K562 (cell line): ENCODE data around the gene FAM174C. TPM values are rescaled to one million over a fixed set of nuclear protein-coding genes. Genes with fewer than 3 reads are reported as not detected.

Source experiments
- ARID2 ChIP-seq: fragments of 450-650 bp; IDR thresholded peaks from 2 replicates; pipeline ENCODE4 v1.6.1; 2017; ENCODE audit warnings: antibody characterized with exemption, mild to moderate bottlenecking
- BCL6 ChIP-seq: fragments of 250-450 bp; sonication (Bioruptor Pico); IDR thresholded peaks from 2 replicates; pipeline ENCODE4 v1.4.0; 2020
- DMBX1 ChIP-seq: fragments of 250-450 bp; sonication (Bioruptor Pico); IDR thresholded peaks from 2 replicates; pipeline ENCODE4 v1.8.0; 2022; ENCODE audit warnings: inconsistent platforms, mild to moderate bottlenecking, moderate library complexity, borderline replicate concordance
- MTF1 ChIP-seq: fragments of 250-450 bp; sonication (Bioruptor Pico); IDR thresholded peaks from 2 replicates; pipeline ENCODE4 v1.9.0; 2021; ENCODE audit warnings: moderate library complexity, mild to moderate bottlenecking, inconsistent platforms, borderline replicate concordance
- NBN ChIP-seq: fragments of 450-650 bp; IDR thresholded peaks from 2 replicates; pipeline ENCODE4 v1.6.1; 2016; ENCODE audit warnings: low read depth, mild to moderate bottlenecking
- PHTF2 ChIP-seq: fragments of 250-450 bp; sonication (Bioruptor Pico); IDR thresholded peaks from 2 replicates; pipeline ENCODE4 v1.5.0; 2021; ENCODE audit warnings: mild to moderate bottlenecking
- POLR2A ChIP-seq: fragments of 450-650 bp; conservative IDR thresholded peaks from 2 replicates; pipeline ENCODE4 v1.6.1; 2016
- PURB ChIP-seq: sonication (generic); formaldehyde crosslinking; IDR thresholded peaks from 2 replicates; pipeline ENCODE4 v1.9.0; 2021; ENCODE audit warnings: low read depth, mild to moderate bottlenecking, missing genetic modification reagents
- ZNF347 ChIP-seq: fragments of 450-650 bp; formaldehyde crosslinking; IDR thresholded peaks from 2 replicates; pipeline ENCODE4 v1.4.0; 2020; ENCODE audit warnings: low read depth, mild to moderate bottlenecking, moderate library complexity
- polyA plus RNA-seq, 8 experiments: library from polyadenylated mRNA; depleted of rRNA in 4 of 8; stranded (reverse) in 5 of 8; unstranded in 3 of 8; fragments of >200 nt; fragmentation: Nextera tagmentation in 2 of 8; fragmentation: Illumina TruSeq in 1 of 8; extraction: Ambion mirVana in 2 of 8; extraction: Trizol in 1 of 8; gene quantifications; 2 replicates each; pipeline versions ENCODE4 v1.2.1 to v1.2.3, GENCODE V29; 2011 to 2014; ENCODE audit warnings: inconsistent platforms in 1 of 8, missing spikeins in 1 of 8
- total RNA-seq, 7 experiments: library from RNA; depleted of rRNA in 6 of 7; stranded (reverse); fragments of >200 nt in 6 of 7; fragmentation: Illumina TruSeq in 2 of 7; extraction: Trizol in 2 of 7; gene quantifications; 2 replicates each; pipeline versions ENCODE4 v1.2.1 to v1.2.3, GENCODE V29; 2011 to 2021; ENCODE audit warnings: low replicate concordance in 1 of 7
- TF ChIP-seq, protein P1 (sequence below): fragments of 450-650 bp; conservative IDR thresholded peaks from 2 replicates; pipeline ENCODE4 v1.6.1; 2016; ENCODE audit warnings: missing genetic modification characterization, low read depth, mild to moderate bottlenecking, control low read depth, missing compliant biosample characterization
- TF ChIP-seq, protein P2 (sequence below): fragments of 250-450 bp; sonication (Bioruptor Pico); IDR thresholded peaks from 2 replicates; pipeline ENCODE4 v1.4.0; 2020; ENCODE audit warnings: mild to moderate bottlenecking, moderate library complexity, borderline replicate concordance
- TF ChIP-seq, protein P3 (sequence below): fragments of 450-650 bp; IDR thresholded peaks from 2 replicates; pipeline ENCODE4 v1.7.1; 2018; ENCODE audit warnings: mild to moderate bottlenecking, low read depth; ENCODE audit not compliant: partially characterized antibody
- TF ChIP-seq, protein P4 (sequence below): sonication (generic); formaldehyde crosslinking; IDR thresholded peaks from 2 replicates; pipeline ENCODE4 v1.8.0; 2023; ENCODE audit warnings: mild to moderate bottlenecking, missing genetic modification reagents
- TF ChIP-seq, protein P5 (sequence below): fragments of 250-450 bp; sonication (Bioruptor Pico); IDR thresholded peaks from 2 replicates; pipeline ENCODE4 v1.4.0; 2020; ENCODE audit warnings: mild to moderate bottlenecking

Gene FAM174C
- total and polyA plus RNA-seq, 9 of the 15 experiments (the other 6 are each of a cell fraction or from before 2014, with no cell fraction given) = 0.66 to 89.6 (median 20.3) TPM

DNA sequence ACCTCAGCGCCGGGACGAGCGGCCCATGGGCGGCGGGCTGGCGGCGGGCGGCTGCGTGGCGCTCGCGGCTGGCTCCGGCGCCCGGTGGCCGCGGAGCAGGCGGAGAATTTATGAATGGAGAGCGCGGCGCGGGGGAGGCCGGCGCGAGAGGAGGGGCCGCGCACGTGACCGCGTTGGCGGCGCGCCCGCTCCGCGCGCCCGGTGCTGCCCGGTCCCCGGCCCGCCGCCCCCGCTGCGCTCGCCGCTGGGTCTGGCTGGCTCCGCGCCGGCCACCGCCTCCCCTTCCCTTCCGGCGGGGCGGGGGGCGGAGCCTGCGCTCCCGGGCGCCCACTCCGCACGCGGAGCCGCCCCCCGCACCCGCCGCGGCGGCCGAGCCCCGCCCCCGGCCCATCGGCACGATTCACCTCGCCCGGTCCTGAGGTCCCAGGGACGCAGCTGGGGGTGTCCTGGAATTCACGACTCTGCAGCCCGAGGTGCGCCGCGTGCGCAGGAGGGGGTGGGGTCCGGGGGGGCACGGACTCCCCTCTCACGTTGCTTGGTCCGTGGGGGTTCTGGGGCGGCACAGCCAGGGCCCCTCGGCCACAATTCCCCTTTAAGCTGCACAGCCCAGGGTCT, 37.5 kb upstream of the FAM174C start, which contains the start of gene CBARP (continued):
- TF ChIP-seq, protein P1, sequence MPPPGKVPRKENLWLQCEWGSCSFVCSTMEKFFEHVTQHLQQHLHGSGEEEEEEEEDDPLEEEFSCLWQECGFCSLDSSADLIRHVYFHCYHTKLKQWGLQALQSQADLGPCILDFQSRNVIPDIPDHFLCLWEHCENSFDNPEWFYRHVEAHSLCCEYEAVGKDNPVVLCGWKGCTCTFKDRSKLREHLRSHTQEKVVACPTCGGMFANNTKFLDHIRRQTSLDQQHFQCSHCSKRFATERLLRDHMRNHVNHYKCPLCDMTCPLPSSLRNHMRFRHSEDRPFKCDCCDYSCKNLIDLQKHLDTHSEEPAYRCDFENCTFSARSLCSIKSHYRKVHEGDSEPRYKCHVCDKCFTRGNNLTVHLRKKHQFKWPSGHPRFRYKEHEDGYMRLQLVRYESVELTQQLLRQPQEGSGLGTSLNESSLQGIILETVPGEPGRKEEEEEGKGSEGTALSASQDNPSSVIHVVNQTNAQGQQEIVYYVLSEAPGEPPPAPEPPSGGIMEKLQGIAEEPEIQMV (tag) = no peak
- TF ChIP-seq MTF1 (CRISPR knock-in tag) = no peak
- TF ChIP-seq BCL6 = no peak
- no peak for TF ChIP-seq POLR2A
- TF ChIP-seq, protein P2, sequence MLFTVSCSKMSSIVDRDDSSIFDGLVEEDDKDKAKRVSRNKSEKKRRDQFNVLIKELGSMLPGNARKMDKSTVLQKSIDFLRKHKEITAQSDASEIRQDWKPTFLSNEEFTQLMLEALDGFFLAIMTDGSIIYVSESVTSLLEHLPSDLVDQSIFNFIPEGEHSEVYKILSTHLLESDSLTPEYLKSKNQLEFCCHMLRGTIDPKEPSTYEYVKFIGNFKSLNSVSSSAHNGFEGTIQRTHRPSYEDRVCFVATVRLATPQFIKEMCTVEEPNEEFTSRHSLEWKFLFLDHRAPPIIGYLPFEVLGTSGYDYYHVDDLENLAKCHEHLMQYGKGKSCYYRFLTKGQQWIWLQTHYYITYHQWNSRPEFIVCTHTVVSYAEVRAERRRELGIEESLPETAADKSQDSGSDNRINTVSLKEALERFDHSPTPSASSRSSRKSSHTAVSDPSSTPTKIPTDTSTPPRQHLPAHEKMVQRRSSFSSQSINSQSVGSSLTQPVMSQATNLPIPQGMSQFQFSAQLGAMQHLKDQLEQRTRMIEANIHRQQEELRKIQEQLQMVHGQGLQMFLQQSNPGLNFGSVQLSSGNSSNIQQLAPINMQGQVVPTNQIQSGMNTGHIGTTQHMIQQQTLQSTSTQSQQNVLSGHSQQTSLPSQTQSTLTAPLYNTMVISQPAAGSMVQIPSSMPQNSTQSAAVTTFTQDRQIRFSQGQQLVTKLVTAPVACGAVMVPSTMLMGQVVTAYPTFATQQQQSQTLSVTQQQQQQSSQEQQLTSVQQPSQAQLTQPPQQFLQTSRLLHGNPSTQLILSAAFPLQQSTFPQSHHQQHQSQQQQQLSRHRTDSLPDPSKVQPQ = no peak
- no peak; the same call in 1 of the 2 replicates for TF ChIP-seq DMBX1 (CRISPR knock-in tag)
- TF ChIP-seq, protein P3, sequence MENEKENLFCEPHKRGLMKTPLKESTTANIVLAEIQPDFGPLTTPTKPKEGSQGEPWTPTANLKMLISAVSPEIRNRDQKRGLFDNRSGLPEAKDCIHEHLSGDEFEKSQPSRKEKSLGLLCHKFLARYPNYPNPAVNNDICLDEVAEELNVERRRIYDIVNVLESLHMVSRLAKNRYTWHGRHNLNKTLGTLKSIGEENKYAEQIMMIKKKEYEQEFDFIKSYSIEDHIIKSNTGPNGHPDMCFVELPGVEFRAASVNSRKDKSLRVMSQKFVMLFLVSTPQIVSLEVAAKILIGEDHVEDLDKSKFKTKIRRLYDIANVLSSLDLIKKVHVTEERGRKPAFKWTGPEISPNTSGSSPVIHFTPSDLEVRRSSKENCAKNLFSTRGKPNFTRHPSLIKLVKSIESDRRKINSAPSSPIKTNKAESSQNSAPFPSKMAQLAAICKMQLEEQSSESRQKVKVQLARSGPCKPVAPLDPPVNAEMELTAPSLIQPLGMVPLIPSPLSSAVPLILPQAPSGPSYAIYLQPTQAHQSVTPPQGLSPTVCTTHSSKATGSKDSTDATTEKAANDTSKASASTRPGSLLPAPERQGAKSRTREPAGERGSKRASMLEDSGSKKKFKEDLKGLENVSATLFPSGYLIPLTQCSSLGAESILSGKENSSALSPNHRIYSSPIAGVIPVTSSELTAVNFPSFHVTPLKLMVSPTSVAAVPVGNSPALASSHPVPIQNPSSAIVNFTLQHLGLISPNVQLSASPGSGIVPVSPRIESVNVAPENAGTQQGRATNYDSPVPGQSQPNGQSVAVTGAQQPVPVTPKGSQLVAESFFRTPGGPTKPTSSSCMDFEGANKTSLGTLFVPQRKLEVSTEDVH = no peak
- no peak for TF ChIP-seq ARID2
- TF ChIP-seq PHTF2 = no peak
- no peak for TF ChIP-seq ZNF347 (CRISPR knock-in tag)
- TF ChIP-seq, protein P4, sequence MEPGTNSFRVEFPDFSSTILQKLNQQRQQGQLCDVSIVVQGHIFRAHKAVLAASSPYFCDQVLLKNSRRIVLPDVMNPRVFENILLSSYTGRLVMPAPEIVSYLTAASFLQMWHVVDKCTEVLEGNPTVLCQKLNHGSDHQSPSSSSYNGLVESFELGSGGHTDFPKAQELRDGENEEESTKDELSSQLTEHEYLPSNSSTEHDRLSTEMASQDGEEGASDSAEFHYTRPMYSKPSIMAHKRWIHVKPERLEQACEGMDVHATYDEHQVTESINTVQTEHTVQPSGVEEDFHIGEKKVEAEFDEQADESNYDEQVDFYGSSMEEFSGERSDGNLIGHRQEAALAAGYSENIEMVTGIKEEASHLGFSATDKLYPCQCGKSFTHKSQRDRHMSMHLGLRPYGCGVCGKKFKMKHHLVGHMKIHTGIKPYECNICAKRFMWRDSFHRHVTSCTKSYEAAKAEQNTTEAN (CRISPR knock-in tag) = no peak
- no peak for TF ChIP-seq PURB (CRISPR knock-in tag)
- TF ChIP-seq, protein P5, sequence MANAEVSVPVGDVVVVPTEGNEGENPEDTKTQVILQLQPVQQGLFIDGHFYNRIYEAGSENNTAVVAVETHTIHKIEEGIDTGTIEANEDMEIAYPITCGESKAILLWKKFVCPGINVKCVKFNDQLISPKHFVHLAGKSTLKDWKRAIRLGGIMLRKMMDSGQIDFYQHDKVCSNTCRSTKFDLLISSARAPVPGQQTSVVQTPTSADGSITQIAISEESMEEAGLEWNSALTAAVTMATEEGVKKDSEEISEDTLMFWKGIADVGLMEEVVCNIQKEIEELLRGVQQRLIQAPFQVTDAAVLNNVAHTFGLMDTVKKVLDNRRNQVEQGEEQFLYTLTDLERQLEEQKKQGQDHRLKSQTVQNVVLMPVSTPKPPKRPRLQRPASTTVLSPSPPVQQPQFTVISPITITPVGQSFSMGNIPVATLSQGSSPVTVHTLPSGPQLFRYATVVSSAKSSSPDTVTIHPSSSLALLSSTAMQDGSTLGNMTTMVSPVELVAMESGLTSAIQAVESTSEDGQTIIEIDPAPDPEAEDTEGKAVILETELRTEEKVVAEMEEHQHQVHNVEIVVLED (CRISPR knock-in tag) = peak; percentile 33; the same call in 1 of the 2 replicates
- no peak for TF ChIP-seq NBN
